GM12878 (cell line): ENCODE data around the gene LMAN2L. TPM values are rescaled to one million over a fixed set of nuclear protein-coding genes. Genes with fewer than 3 reads are reported as not detected.

Experiments
- ATF7 ChIP-seq: fragments of 450-650 bp; IDR thresholded peaks from 2 replicates; pipeline ENCODE4 v1.6.1; 2016; ENCODE audit warnings: low read depth, mild to moderate bottlenecking
- BHLHE40 ChIP-seq, 2 experiments: fragments of 450-650 bp in 1 of 2; IDR thresholded peaks; 2 replicates each; pipeline ENCODE4 v1.6.1; 2011 to 2017; ENCODE audit warnings: low read depth in 2 of 2, borderline replicate concordance in 1 of 2, improper control_type of control experiment in 1 of 2, low read length in 1 of 2, mild to moderate bottlenecking in 1 of 2
- EP300 ChIP-seq, 2 experiments: fragments of 150-350 bp in 1 of 2; IDR thresholded peaks; 2 replicates each; pipeline ENCODE4 v1.6.1; 2011 to 2012; ENCODE audit warnings: low read depth in 2 of 2, low read length in 2 of 2, borderline replicate concordance in 1 of 2, improper control_type of control experiment in 1 of 2, inconsistent platforms in 1 of 2; ENCODE audit not compliant: control insufficient read depth in 1 of 2
- FOXK2 ChIP-seq: fragments of 450-650 bp; IDR thresholded peaks from 2 replicates; pipeline ENCODE4 v1.6.1; 2017; ENCODE audit warnings: mild to moderate bottlenecking, moderate library complexity
- HDGF ChIP-seq: fragments of 450-650 bp; IDR thresholded peaks from 2 replicates; pipeline ENCODE4 v1.6.1; 2016; ENCODE audit warnings: antibody characterized with exemption
- IKZF1 ChIP-seq: fragments of 450-650 bp; conservative IDR thresholded peaks from 2 replicates; pipeline ENCODE4 v1.6.1; 2017; ENCODE audit warnings: antibody characterized with exemption, mild to moderate bottlenecking
- MTA2 ChIP-seq: fragments of 450-650 bp; IDR thresholded peaks from 2 replicates; pipeline ENCODE4 v1.6.1; 2016; ENCODE audit warnings: low read depth, mild to moderate bottlenecking, moderate library complexity
- MTA3 ChIP-seq: IDR thresholded peaks from 2 replicates; pipeline ENCODE4 v1.6.1; 2012; ENCODE audit warnings: low read length, inconsistent platforms, borderline replicate concordance
- NR2C1 ChIP-seq: fragments of 450-650 bp; IDR thresholded peaks from 2 replicates; pipeline ENCODE4 v1.6.1; 2017; ENCODE audit warnings: antibody characterized with exemption, mild to moderate bottlenecking, moderate library complexity
- RAD51 ChIP-seq: fragments of 450-650 bp; IDR thresholded peaks from 2 replicates; pipeline ENCODE4 v1.6.1; 2016; ENCODE audit warnings: moderate library complexity, mild to moderate bottlenecking, inconsistent platforms
- STAT3 ChIP-seq: IDR thresholded peaks from 2 replicates; pipeline ENCODE4 v1.6.1; 2011; ENCODE audit warnings: low read depth, low read length, improper control_type of control experiment
- SUZ12 ChIP-seq: fragments of 200-600 bp; sonication (generic); IDR thresholded peaks from one replicate; pipeline ENCODE4 v1.6.1; 2018; ENCODE audit warnings: antibody characterized with exemption, mild to moderate bottlenecking; ENCODE audit not compliant: unreplicated experiment
- YBX1 ChIP-seq: fragments of 450-650 bp; IDR thresholded peaks from 2 replicates; pipeline ENCODE4 v1.6.1; 2016; ENCODE audit warnings: antibody characterized with exemption
- polyA plus RNA-seq, 11 experiments: library from polyadenylated mRNA; depleted of rRNA in 4 of 11; unstranded in 6 of 11; stranded (reverse) in 5 of 11; fragments of >200 nt; fragmentation: Nextera tagmentation in 4 of 11; fragmentation: Illumina TruSeq in 1 of 11; extraction: Ambion mirVana in 4 of 11; extraction: Trizol in 1 of 11; gene quantifications; 1 replicate in 1 of 11; 2 replicates in 10 of 11; pipeline versions ENCODE4 v1.2.1 to v1.2.3, GENCODE V29; 2011 to 2016; ENCODE audit warnings: inconsistent platforms in 2 of 11, missing spikeins in 2 of 11, low read depth in 1 of 11
- total RNA-seq, 4 experiments: library from RNA; depleted of rRNA in 3 of 4; stranded (reverse); fragments of >200 nt in 3 of 4; fragmentation: Illumina TruSeq in 1 of 4; extraction: Trizol in 1 of 4; gene quantifications; 2 replicates each; pipeline versions ENCODE4 v1.2.1 to v1.2.3, GENCODE V29; 2013 to 2021
- TF ChIP-seq, protein P1 (sequence below): fragments of 450-650 bp; formaldehyde crosslinking; IDR thresholded peaks from 2 replicates; pipeline ENCODE4 v1.4.0; 2022; ENCODE audit warnings: mild to moderate bottlenecking, moderate library complexity
- TF ChIP-seq, protein P2 (sequence below): fragments of 450-650 bp; IDR thresholded peaks from 2 replicates; pipeline ENCODE4 v1.6.1; 2017; ENCODE audit warnings: borderline replicate concordance
- TF ChIP-seq, protein P3 (sequence below): fragments of 450-650 bp; IDR thresholded peaks from 2 replicates; pipeline ENCODE4 v1.6.1; 2016; ENCODE audit warnings: mild to moderate bottlenecking, moderate library complexity, borderline replicate concordance
- TF ChIP-seq, protein P4 (sequence below): IDR thresholded peaks from 2 replicates; pipeline ENCODE4 v1.6.1; 2012; ENCODE audit warnings: low read depth, low read length, improper control_type of control experiment
- TF ChIP-seq, protein P5 (sequence below): fragments of 450-650 bp; IDR thresholded peaks from 2 replicates; pipeline ENCODE4 v1.6.1; 2017; ENCODE audit warnings: mild to moderate bottlenecking, low read depth, inconsistent platforms; ENCODE audit not compliant: poor library complexity, severe bottlenecking

The LMAN2L gene
- total and polyA plus RNA-seq, 10 of the 15 experiments (the other 5 are each of a cell fraction or from before 2014, with no cell fraction given), result 5.7 to 16.3 (median 10.7) TPM

DNA sequence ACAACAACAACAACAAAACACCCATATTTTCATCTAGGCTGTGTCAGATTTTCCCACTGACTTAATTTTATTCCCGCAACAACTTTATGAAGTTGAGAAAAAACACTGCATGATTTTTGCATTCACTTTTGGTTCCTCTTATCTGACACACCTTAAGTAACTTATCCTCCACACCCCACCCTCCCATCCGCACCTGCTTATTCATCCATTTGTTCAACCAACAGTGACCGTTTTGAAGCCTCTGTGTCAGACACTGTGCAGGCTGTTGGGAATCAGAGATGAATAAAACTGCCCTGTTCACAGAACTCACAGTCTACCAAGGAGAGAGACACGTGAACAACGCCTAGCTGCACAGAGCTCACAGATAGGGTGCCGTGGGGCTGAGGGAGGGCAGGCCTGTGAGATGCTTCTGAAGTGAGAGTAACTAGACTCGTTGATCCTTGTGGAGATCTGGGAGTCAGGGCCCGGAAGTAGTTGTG lies 28.3 kb upstream of the LMAN2L start (continued):
- TF ChIP-seq, protein P1, sequence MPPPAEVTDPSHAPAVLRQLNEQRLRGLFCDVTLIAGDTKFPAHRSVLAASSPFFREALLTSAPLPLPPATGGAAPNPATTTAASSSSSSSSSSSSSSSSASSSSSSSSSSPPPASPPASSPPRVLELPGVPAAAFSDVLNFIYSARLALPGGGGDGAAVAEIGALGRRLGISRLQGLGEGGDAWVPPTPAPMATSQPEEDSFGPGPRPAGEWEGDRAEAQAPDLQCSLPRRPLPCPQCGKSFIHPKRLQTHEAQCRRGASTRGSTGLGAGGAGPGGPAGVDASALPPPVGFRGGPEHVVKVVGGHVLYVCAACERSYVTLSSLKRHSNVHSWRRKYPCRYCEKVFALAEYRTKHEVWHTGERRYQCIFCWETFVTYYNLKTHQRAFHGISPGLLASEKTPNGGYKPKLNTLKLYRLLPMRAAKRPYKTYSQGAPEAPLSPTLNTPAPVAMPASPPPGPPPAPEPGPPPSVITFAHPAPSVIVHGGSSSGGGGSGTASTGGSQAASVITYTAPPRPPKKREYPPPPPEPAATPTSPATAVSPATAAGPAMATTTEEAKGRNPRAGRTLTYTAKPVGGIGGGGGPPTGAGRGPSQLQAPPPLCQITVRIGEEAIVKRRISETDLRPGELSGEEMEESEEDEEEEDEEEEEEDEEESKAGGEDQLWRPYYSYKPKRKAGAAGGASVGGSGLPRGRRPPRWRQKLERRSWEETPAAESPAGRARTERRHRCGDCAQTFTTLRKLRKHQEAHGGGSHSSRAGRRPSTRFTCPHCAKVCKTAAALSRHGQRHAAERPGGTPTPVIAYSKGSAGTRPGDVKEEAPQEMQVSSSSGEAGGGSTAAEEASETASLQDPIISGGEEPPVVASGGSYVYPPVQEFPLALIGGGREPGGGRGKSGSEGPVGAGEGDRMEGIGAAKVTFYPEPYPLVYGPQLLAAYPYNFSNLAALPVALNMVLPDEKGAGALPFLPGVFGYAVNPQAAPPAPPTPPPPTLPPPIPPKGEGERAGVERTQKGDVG (CRISPR knock-in tag), result no peak
- no peak for TF ChIP-seq STAT3
- TF ChIP-seq, protein P2, sequence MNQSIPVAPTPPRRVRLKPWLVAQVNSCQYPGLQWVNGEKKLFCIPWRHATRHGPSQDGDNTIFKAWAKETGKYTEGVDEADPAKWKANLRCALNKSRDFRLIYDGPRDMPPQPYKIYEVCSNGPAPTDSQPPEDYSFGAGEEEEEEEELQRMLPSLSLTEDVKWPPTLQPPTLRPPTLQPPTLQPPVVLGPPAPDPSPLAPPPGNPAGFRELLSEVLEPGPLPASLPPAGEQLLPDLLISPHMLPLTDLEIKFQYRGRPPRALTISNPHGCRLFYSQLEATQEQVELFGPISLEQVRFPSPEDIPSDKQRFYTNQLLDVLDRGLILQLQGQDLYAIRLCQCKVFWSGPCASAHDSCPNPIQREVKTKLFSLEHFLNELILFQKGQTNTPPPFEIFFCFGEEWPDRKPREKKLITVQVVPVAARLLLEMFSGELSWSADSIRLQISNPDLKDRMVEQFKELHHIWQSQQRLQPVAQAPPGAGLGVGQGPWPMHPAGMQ, result no peak
- TF ChIP-seq IKZF1, result peak; percentile 62
- no peak for TF ChIP-seq YBX1
- TF ChIP-seq, protein P3, sequence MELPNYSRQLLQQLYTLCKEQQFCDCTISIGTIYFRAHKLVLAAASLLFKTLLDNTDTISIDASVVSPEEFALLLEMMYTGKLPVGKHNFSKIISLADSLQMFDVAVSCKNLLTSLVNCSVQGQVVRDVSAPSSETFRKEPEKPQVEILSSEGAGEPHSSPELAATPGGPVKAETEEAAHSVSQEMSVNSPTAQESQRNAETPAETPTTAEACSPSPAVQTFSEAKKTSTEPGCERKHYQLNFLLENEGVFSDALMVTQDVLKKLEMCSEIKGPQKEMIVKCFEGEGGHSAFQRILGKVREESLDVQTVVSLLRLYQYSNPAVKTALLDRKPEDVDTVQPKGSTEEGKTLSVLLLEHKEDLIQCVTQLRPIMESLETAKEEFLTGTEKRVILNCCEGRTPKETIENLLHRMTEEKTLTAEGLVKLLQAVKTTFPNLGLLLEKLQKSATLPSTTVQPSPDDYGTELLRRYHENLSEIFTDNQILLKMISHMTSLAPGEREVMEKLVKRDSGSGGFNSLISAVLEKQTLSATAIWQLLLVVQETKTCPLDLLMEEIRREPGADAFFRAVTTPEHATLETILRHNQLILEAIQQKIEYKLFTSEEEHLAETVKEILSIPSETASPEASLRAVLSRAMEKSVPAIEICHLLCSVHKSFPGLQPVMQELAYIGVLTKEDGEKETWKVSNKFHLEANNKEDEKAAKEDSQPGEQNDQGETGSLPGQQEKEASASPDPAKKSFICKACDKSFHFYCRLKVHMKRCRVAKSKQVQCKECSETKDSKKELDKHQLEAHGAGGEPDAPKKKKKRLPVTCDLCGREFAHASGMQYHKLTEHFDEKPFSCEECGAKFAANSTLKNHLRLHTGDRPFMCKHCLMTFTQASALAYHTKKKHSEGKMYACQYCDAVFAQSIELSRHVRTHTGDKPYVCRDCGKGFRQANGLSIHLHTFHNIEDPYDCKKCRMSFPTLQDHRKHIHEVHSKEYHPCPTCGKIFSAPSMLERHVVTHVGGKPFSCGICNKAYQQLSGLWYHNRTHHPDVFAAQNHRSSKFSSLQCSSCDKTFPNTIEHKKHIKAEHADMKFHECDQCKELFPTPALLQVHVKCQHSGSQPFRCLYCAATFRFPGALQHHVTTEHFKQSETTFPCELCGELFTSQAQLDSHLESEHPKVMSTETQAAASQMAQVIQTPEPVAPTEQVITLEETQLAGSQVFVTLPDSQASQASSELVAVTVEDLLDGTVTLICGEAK, result peak; percentile 88
- peak; percentile 25; the same call in 1 of the 2 replicates for TF ChIP-seq MTA2
- TF ChIP-seq RAD51, result peak; percentile 61
- no peak for TF ChIP-seq MTA3
- TF ChIP-seq BHLHE40 (IDR thresholded peaks at IDR 0.05; ENCODE audit: borderline replicate concordance in 1 of 2, low read depth in 2 of 2, low read length in 1 of 2), result peak in 1 of 2 experiments; percentile 34; a peak in 1 of 4 replicates
- TF ChIP-seq EP300 (IDR thresholded peaks at IDR 0.05; ENCODE audit: borderline replicate concordance in 1 of 2, control insufficient read depth in 1 of 2, low read depth in 2 of 2, low read length in 2 of 2), result no peak
- TF ChIP-seq SUZ12, result no peak
- TF ChIP-seq, protein P4, sequence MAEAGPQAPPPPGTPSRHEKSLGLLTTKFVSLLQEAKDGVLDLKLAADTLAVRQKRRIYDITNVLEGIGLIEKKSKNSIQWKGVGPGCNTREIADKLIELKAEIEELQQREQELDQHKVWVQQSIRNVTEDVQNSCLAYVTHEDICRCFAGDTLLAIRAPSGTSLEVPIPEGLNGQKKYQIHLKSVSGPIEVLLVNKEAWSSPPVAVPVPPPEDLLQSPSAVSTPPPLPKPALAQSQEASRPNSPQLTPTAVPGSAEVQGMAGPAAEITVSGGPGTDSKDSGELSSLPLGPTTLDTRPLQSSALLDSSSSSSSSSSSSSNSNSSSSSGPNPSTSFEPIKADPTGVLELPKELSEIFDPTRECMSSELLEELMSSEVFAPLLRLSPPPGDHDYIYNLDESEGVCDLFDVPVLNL, result no peak
- no peak for TF ChIP-seq HDGF
- TF ChIP-seq, protein P5, sequence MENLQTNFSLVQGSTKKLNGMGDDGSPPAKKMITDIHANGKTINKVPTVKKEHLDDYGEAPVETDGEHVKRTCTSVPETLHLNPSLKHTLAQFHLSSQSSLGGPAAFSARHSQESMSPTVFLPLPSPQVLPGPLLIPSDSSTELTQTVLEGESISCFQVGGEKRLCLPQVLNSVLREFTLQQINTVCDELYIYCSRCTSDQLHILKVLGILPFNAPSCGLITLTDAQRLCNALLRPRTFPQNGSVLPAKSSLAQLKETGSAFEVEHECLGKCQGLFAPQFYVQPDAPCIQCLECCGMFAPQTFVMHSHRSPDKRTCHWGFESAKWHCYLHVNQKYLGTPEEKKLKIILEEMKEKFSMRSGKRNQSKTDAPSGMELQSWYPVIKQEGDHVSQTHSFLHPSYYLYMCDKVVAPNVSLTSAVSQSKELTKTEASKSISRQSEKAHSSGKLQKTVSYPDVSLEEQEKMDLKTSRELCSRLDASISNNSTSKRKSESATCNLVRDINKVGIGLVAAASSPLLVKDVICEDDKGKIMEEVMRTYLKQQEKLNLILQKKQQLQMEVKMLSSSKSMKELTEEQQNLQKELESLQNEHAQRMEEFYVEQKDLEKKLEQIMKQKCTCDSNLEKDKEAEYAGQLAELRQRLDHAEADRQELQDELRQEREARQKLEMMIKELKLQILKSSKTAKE, result no peak
- no peak for TF ChIP-seq NR2C1
- peak; percentile 41 for TF ChIP-seq FOXK2
- TF ChIP-seq ATF7, result peak; percentile 37; the same call in 1 of the 2 replicates
